ENCODE results near the gene GATAD1. TPM values are rescaled to one million over a fixed set of nuclear protein-coding genes. Genes with fewer than 3 reads are reported as not detected.
"Not testable (repeated sequence)": the region's sequence is repeated elsewhere in the genome, so short reads cannot be mapped to it uniquely, and the experiment has no call there.

Gene GATAD1
- total and polyA plus RNA-seq, 3 experiments from 2014 or later: 11.4 to 18.9 (median 18.3) TPM

DNA sequence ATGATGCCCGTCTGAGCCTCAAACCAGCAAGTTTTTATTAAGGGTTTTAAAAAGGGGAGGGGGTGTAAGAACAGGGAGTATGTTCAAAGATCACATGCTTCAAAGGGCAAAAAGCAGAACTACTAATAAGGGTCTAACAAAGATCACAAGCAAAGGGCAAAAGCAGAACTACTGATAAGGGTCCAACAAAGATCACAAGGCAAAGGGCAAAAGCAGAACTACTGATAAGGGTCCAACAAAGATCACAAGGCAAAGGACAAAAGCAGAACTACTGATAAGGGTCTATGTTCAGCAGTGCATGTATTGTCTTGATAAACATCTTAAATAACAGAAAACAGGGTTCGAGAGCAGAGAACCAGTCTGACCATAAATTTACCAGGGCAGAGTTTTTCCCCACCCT lies 4.6 kb upstream of the GATAD1 start:
- Mint-ChIP-seq H3K4me1 (peaks cover 1 to 16% (median 10%) of the 10 kb centered on the region in 3 donors), H3K27ac (peak overlapping the region in 2 of 8 donors; percentile 3 to 55)
- CTCF ChIA-PET; H3K27me3 ChIP-seq (ENCODE audit: insufficient read depth, low read length, poor library complexity, severe bottlenecking); H3K4me3 Mint-ChIP-seq; POLR2A ChIA-PET; H3K36me3 ChIP-seq (ENCODE audit: insufficient read depth, low read length); H3K4me1 ChIP-seq (ENCODE audit: insufficient read depth, low read length); H3K4me3 ChIP-seq (ENCODE audit: low read length); H3K27me3 Mint-ChIP-seq; H3K27ac ChIP-seq (ENCODE audit: low read depth, low read length); H3K36me3 Mint-ChIP-seq; H3K9me3 Mint-ChIP-seq; DNase-seq; H3K9me3 ChIP-seq (ENCODE audit: low read length): not testable (repeated sequence)

DNA sequence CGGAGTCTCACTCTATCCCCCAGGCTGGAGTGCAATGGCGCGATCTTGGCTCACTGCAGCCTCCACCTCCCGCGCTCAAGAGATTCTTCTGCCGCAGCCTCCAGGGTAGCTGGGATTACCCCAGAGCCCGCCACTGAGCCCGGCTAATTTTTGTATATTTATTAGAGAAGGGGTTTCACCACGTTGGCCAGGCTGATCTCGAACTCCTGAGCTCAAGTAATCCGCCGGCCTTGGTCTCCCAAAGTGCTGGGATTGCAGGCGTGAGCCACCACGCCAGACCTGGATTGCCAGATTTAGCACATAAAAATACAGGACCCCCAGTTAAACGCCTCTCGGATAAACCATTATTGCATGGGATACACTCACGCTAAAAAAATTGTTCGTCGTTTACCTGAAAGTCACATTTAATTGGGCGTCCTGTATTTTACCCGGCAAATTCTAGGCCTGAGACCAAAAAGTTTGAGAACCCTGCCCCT lies 375 bp upstream of the GATAD1 start:
- Mint-ChIP-seq H3K27me3 (no peaks in the 10 kb centered on the region), H3K36me3 (peaks cover 0 to 22% (median 6%) of the 10 kb centered on the region in 3 donors), H3K9me3 (no peaks in the 10 kb centered on the region), H3K4me3 (peak overlapping the region; percentile 87 to 99 (median 93)), H3K4me1 (peaks cover 12 to 37% (median 20%) of the 10 kb centered on the region in 3 donors), H3K27ac (peak overlapping the region; percentile 88 to 99 (median 93))
- ChIA-PET POLR2A (interaction anchor here (0.6 to 3.5 kb wide), 7 partner anchors 22 to 506 kb away, joined by 3 to 32 read pairs (median 14); partner anchors contain the start of genes AKAP9, ANKIB1, CYP51A1 and KRIT1), CTCF (interaction anchor here (0.5 to 6.1 kb wide), 23 partner anchors 8 to 1988 kb away, joined by 3 to 107 read pairs (median 6); partner anchors contain the start of genes AKAP9, ANKIB1, CYP51A1 and KRIT1)
- Histone ChIP-seq H3K36me3 (ENCODE audit: insufficient read depth, low read length) (no peaks in the 10 kb centered on the region), H3K27ac (ENCODE audit: low read depth, low read length) (peak overlapping the region; percentile 93), H3K27me3 (ENCODE audit: insufficient read depth, low read length, poor library complexity, severe bottlenecking) (no peaks in the 10 kb centered on the region), H3K4me1 (ENCODE audit: insufficient read depth, low read length) (peaks cover 14% of the 10 kb centered on the region), H3K9me3 (ENCODE audit: low read length) (no peaks in the 10 kb centered on the region), H3K4me3 (ENCODE audit: low read length) (peak overlapping the region; percentile 91)
- DNase-seq: no peak

GRCh38 chr7:92448205-92448747 lies 994 bp downstream of the GATAD1 start:
- Histone ChIP-seq H3K36me3 (ENCODE audit: insufficient read depth, low read length) (no peaks in the 10 kb centered on the region), H3K27me3 (ENCODE audit: insufficient read depth, low read length, poor library complexity, severe bottlenecking) (no peaks in the 10 kb centered on the region), H3K4me1 (ENCODE audit: insufficient read depth, low read length) (peaks cover 14% of the 10 kb centered on the region), H3K9me3 (ENCODE audit: low read length) (no peaks in the 10 kb centered on the region), H3K4me3 (ENCODE audit: low read length) (peak overlapping the region; percentile 91), H3K27ac (ENCODE audit: low read depth, low read length) (peak overlapping the region; percentile 93)
- Mint-ChIP-seq H3K27me3 (no peaks in the 10 kb centered on the region), H3K27ac (peak overlapping the region; percentile 96 to 99 (median 98)), H3K4me3 (peak overlapping the region; percentile 91 to 99 (median 96)), H3K4me1 (peaks cover 12 to 37% (median 20%) of the 10 kb centered on the region in 3 donors), H3K9me3 (no peaks in the 10 kb centered on the region), H3K36me3 (peaks cover 0 to 31% (median 9%) of the 10 kb centered on the region in 3 donors)
- ChIA-PET POLR2A (interaction anchor here (0.8 to 3.5 kb wide), 9 partner anchors 13 to 568 kb away, joined by 3 to 32 read pairs (median 10); partner anchors contain the start of genes AKAP9, ANKIB1, CYP51A1 and KRIT1), CTCF (interaction anchor here (1.5 to 6.1 kb wide), 14 partner anchors 10 to 618 kb away, joined by 3 to 107 read pairs (median 10); partner anchors contain the start of genes AKAP9, ANKIB1, CYP51A1 and KRIT1)
- peak; percentile 45 to 79 (median 65) for DNase-seq

- POLR2A ChIA-PET: no interaction called here
- H3K27ac ChIP-seq (ENCODE audit: low read depth, low read length): no peak overlapping the region
- H3K36me3 Mint-ChIP-seq: peaks cover 5 to 60% (median 17%) of the 10 kb centered on the region in 3 donors
- H3K9me3 Mint-ChIP-seq: no peaks in the 10 kb centered on the region
- peaks cover 13% of the 10 kb centered on the region for H3K36me3 ChIP-seq (ENCODE audit: insufficient read depth, low read length)
- no peak overlapping the region for H3K4me3 ChIP-seq (ENCODE audit: low read length)
- DNase-seq: no peak
- no peak overlapping the region for H3K27ac Mint-ChIP-seq
- peaks cover 11 to 22% (median 13%) of the 10 kb centered on the region in 3 donors for H3K4me1 Mint-ChIP-seq
- CTCF ChIA-PET: no interaction called here
- no peaks in the 10 kb centered on the region for H3K27me3 ChIP-seq (ENCODE audit: insufficient read depth, low read length, poor library complexity, severe bottlenecking)
- H3K4me1 ChIP-seq (ENCODE audit: insufficient read depth, low read length): peaks cover 13% of the 10 kb centered on the region
- H3K4me3 Mint-ChIP-seq: no peak overlapping the region
- H3K9me3 ChIP-seq (ENCODE audit: low read length): no peaks in the 10 kb centered on the region
- H3K27me3 Mint-ChIP-seq: no peaks in the 10 kb centered on the region
Measured at GRCh38 chr7:92451645-92452044, 4.4 kb downstream of the GATAD1 start.

DNA sequence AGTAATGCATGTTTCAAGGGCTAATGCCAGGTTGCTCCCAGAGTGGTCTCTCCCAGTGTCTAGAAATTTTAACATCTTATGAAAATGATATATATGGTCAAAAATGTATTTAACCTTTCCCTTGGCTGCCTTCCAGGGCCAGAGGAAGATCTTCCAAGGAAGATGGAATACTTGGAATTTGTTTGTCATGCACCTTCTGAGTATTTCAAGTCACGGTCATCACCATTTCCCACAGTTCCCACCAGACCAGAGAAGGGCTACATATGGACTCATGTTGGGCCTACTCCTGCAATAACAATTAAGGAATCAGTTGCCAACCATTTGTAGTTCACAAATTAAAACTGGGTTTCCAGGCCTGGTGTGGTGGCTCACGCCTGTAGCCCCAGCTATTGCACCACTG lies 9.0 kb downstream of the GATAD1 start:
- POLR2A ChIA-PET: no interaction called here
- peak overlapping the region in 1 of 8 donors; percentile 40 for H3K27ac Mint-ChIP-seq
- Histone ChIP-seq H3K27ac (ENCODE audit: low read depth, low read length) (no peak overlapping the region), H3K4me1 (ENCODE audit: insufficient read depth, low read length) (no peaks in the 10 kb centered on the region), H3K27me3 (ENCODE audit: insufficient read depth, low read length, poor library complexity, severe bottlenecking) (no peaks in the 10 kb centered on the region), H3K4me3 (ENCODE audit: low read length) (no peak overlapping the region), H3K9me3 (ENCODE audit: low read length) (no peaks in the 10 kb centered on the region), H3K36me3 (ENCODE audit: insufficient read depth, low read length) (peaks cover 13% of the 10 kb centered on the region)
- H3K9me3 Mint-ChIP-seq: no peaks in the 10 kb centered on the region
- H3K27me3 Mint-ChIP-seq: no peaks in the 10 kb centered on the region
- peaks cover 5 to 51% (median 16%) of the 10 kb centered on the region in 3 donors for H3K36me3 Mint-ChIP-seq
- H3K4me3 Mint-ChIP-seq: no peak overlapping the region
- DNase-seq: no peak
- CTCF ChIA-PET: interaction anchor here (1.6 kb wide), 1 partner anchor 11 kb away, joined by 3 read pairs; no protein-coding TSS in a partner anchor
- no peaks in the 10 kb centered on the region for H3K4me1 Mint-ChIP-seq

DNA sequence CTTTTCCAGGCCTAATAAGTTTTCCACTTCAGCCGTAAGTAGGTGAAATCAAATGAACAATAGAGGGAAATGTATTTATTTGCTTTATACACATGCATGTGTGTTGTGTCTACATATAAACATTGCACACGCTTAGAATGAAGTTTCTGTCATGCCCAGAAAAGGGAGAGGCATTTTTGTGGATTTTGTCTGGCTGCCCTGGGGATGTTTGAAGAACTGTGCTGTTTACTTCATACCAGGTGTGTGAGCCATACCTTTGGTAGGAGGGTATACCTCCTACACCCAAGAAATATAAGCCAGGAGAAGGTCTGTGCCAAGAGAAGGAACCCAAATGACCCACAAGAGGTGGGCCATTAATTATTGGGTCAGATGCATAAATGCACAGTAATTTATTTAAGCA lies 12.8 kb downstream of the GATAD1 start:
- CTCF ChIA-PET: interaction anchor here (0.9 to 2.7 kb wide), 4 partner anchors 12 to 773 kb away, joined by 3 to 19 read pairs (median 8); partner anchors contain the start of genes GATAD1 and VPS50
- POLR2A ChIA-PET: no interaction called here

GRCh38 chr7:92460510-92460909 lies 13.2 kb downstream of the GATAD1 start:
- no peak overlapping the region for H3K4me3 ChIP-seq (ENCODE audit: low read length)
- H3K4me1 ChIP-seq (ENCODE audit: insufficient read depth, low read length): no peaks in the 10 kb centered on the region
- no peak overlapping the region for H3K27ac ChIP-seq (ENCODE audit: low read depth, low read length)
- H3K27me3 ChIP-seq (ENCODE audit: insufficient read depth, low read length, poor library complexity, severe bottlenecking): no peaks in the 10 kb centered on the region
- peaks cover 0 to 2% (median 0%) of the 10 kb centered on the region in 3 donors for H3K4me1 Mint-ChIP-seq
- no peaks in the 10 kb centered on the region for H3K9me3 ChIP-seq (ENCODE audit: low read length)
- ChIA-PET POLR2A (no interaction called here), CTCF (interaction anchor here (0.9 to 2.7 kb wide), 5 partner anchors 10 to 772 kb away, joined by 3 to 19 read pairs (median 4); partner anchors contain the start of genes GATAD1 and VPS50)
- no peaks in the 10 kb centered on the region for H3K27me3 Mint-ChIP-seq
- peaks cover 5% of the 10 kb centered on the region for H3K36me3 ChIP-seq (ENCODE audit: insufficient read depth, low read length)
- no peak overlapping the region for H3K27ac Mint-ChIP-seq
- no peak overlapping the region for H3K4me3 Mint-ChIP-seq
- DNase-seq: no peak
- H3K36me3 Mint-ChIP-seq: peaks cover 0 to 29% (median 8%) of the 10 kb centered on the region in 3 donors
- H3K9me3 Mint-ChIP-seq: no peaks in the 10 kb centered on the region

More for the DNA sequence above, 12.8 kb downstream of the GATAD1 start:
- Histone ChIP-seq H3K4me1 (ENCODE audit: insufficient read depth, low read length) (no peaks in the 10 kb centered on the region), H3K27ac (ENCODE audit: low read depth, low read length) (no peak overlapping the region), H3K36me3 (ENCODE audit: insufficient read depth, low read length) (peaks cover 5% of the 10 kb centered on the region), H3K9me3 (ENCODE audit: low read length) (no peaks in the 10 kb centered on the region), H3K4me3 (ENCODE audit: low read length) (no peak overlapping the region), H3K27me3 (ENCODE audit: insufficient read depth, low read length, poor library complexity, severe bottlenecking) (no peaks in the 10 kb centered on the region)
- Mint-ChIP-seq H3K4me1 (peaks cover 0 to 2% (median 0%) of the 10 kb centered on the region in 3 donors), H3K4me3 (no peak overlapping the region), H3K9me3 (no peaks in the 10 kb centered on the region), H3K27ac (no peak overlapping the region), H3K36me3 (peaks cover 0 to 30% (median 8%) of the 10 kb centered on the region in 3 donors), H3K27me3 (no peaks in the 10 kb centered on the region)
- no peak for DNase-seq

All from CD8-positive, alpha-beta memory T cell (primary cell).